SK-MEL-5 (cell line): Measurements from ENCODE around the gene USP4. TPM values are rescaled to one million over a fixed set of nuclear protein-coding genes. Genes with fewer than 3 reads are reported as not detected.
"Not testable (repeated sequence)": the region's sequence is repeated elsewhere in the genome, so short reads cannot be mapped to it uniquely, and the experiment has no call there.

Source experiments
- DNase-seq: peaks from one replicate; pipeline ENCODE4 v3.0.0-alpha.2; 2016; ENCODE audit warnings: low read depth, low spot score
- in situ Hi-C: cut with HindIII; loops from 2 replicates; pipeline ENCODE4 v1.10.0; 2016; ENCODE audit warnings: low sequenced_read_pairs, high pct_unique_total_duplicates, low pct_unique_long_range_greater_than_20kb
- polyA plus RNA-seq, 2 experiments: library from polyadenylated mRNA; depleted of rRNA; stranded (reverse); fragments of >200 nt; gene quantifications; 2 replicates each; pipeline ENCODE4 v1.2.3, GENCODE V29; 2015
- total RNA-seq: library from RNA; depleted of rRNA; stranded (reverse); fragments of >200 nt; shearing (Covaris generic); gene quantifications from 2 replicates; pipeline ENCODE4 v1.2.3, GENCODE V29; 2014; rRNA removed

USP4 gene
- total RNA-seq = 11.8 and 12.4 TPM in 2 replicates
- 21.2 and 27.3 TPM in 2 replicates for polyA plus RNA-seq (2015; cell fraction: cytosol; rRNA removed)
- polyA plus RNA-seq (2015; cell fraction: nucleus; rRNA removed) = 63.5 and 73.1 TPM in 2 replicates

- peak; percentile 83 for DNase-seq
- in situ Hi-C loops = no loop called here
These were observed at the start of gene USP4 for GRCh38 chr3:49339941-49340800. TSS of gene USP4 (minus strand) at chr3:49340053. CDS start at chr3:49340024, 29 bp downstream.

- no peak for DNase-seq
- in situ Hi-C loops = no loop called here
These were observed 49.4 kb upstream of the USP4 start for GRCh38 chr3:49389297-49389696.

- in situ Hi-C loops = no loop called here
- no peak for DNase-seq
These were observed 48.5 kb upstream of the USP4 start for GRCh38 chr3:49388289-49388820.

GRCh38 chr3:49387721-49388120, 47.9 kb upstream of the USP4 start:
- in situ Hi-C loops = no loop called here
- DNase-seq = no peak

GRCh38 chr3:49386056-49386756, 46.4 kb upstream of the USP4 start:
- in situ Hi-C loops = no loop called here
- DNase-seq = no peak

- in situ Hi-C loops = no loop called here
These were observed 45.8 kb upstream of the USP4 start for GRCh38 chr3:49385617-49386016.

GRCh38 chr3:49383387-49383786, 43.5 kb upstream of the USP4 start:
- DNase-seq = no peak
- in situ Hi-C loops = no loop called here

More at GRCh38 chr3:49385617-49386016, 45.8 kb upstream of the USP4 start:
- DNase-seq = no peak

- in situ Hi-C loops = no loop called here
- DNase-seq = no peak
These were observed 38.5 kb upstream of the USP4 start for GRCh38 chr3:49378249-49378895.

- in situ Hi-C loops = no loop called here
- no peak for DNase-seq
These were observed 37.6 kb upstream of the USP4 start for GRCh38 chr3:49377483-49377882.

- no peak for DNase-seq
- in situ Hi-C loops = no loop called here
These were observed 32.1 kb upstream of the USP4 start for GRCh38 chr3:49371946-49372345.

GRCh38 chr3:49370585-49371290, 30.9 kb upstream of the USP4 start:
- in situ Hi-C loops = no loop called here
- no peak for DNase-seq

GRCh38 chr3:49362561-49362960, 22.7 kb upstream of the USP4 start:
- in situ Hi-C loops = no loop called here

GRCh38 chr3:49359623-49360022, 19.8 kb upstream of the USP4 start:
- in situ Hi-C loops = no loop called here
- no peak for DNase-seq

More at GRCh38 chr3:49362561-49362960, 22.7 kb upstream of the USP4 start:
- DNase-seq = no peak

- no peak for DNase-seq
- in situ Hi-C loops = no loop called here
These were observed 19.0 kb upstream of the USP4 start for GRCh38 chr3:49358884-49359225.

- in situ Hi-C loops = no loop called here
- peak; percentile 28 for DNase-seq
These were observed 18.5 kb upstream of the USP4 start, which contains the start of gene GPX1 for GRCh38 chr3:49358217-49358883. TSS of gene GPX1 (minus strand) at chr3:49358353. CDS start at chr3:49358278, 75 bp downstream.

- DNase-seq, in situ Hi-C loops: not testable (repeated sequence)
These were observed 17.8 kb upstream of the USP4 start for GRCh38 chr3:49357443-49358216.
